Breast epithelium (tissue), 4 donors: Measurements from ENCODE around the gene MFN2. TPM values are rescaled to one million over a fixed set of nuclear protein-coding genes. Genes with fewer than 3 reads are reported as not detected.
A peak's percentile ranks its signal among the peaks of the same experiment; 100 is the strongest.

Experiments
- DNase-seq, 2 donors: peaks; one replicate each; pipeline ENCODE4 v3.0.0-alpha.2; 2019; ENCODE audit warnings: low spot score in 2 of 2
- H3K27ac ChIP-seq, 2 donors: fragments of 200-600 bp; sonication (generic) in 1 of 2; one replicate each; pipeline ENCODE4 v1.5.1; 2016 to 2019; ENCODE audit warnings: mild to moderate bottlenecking in 1 of 2
- H3K27me3 ChIP-seq, 2 donors: fragments of 200-600 bp; sonication (generic) in 1 of 2; one replicate each; pipeline versions ENCODE4 v1.5.1 to v1.6.0; 2017 to 2019; ENCODE audit warnings: control low read depth in 1 of 2, mild to moderate bottlenecking in 1 of 2
- H3K36me3 ChIP-seq: fragments of 200-600 bp; one replicate; pipeline ENCODE4 v1.5.1; 2019
- H3K4me1 ChIP-seq, 2 donors: fragments of 200-600 bp; sonication (generic); one replicate each; pipeline ENCODE4 v1.5.1; 2016 to 2019; ENCODE audit warnings: control low read depth in 1 of 2
- H3K4me3 ChIP-seq, 3 donors: fragments of 200-600 bp; sonication (generic); 1 replicate in 2 of 3; 2 replicates in 1 of 3; pipeline ENCODE4 v1.5.1; 2016 to 2019; ENCODE audit warnings: mild to moderate bottlenecking in 3 of 3, moderate library complexity in 2 of 3
- H3K9me3 ChIP-seq, 2 donors: fragments of 200-600 bp; sonication (generic) in 1 of 2; one replicate each; pipeline ENCODE4 v1.5.1; 2016 to 2019; ENCODE audit warnings: control low read depth in 1 of 2
- CTCF ChIP-seq, 3 donors: fragments of 450-650 bp; IDR thresholded peaks; one replicate each; pipeline ENCODE4 v1.5.1; 2016 to 2017; ENCODE audit warnings: antibody characterized with exemption in 3 of 3, mild to moderate bottlenecking in 3 of 3, moderate library complexity in 3 of 3
- POLR2A ChIP-seq: fragments of 450-650 bp; IDR thresholded peaks from one replicate; pipeline ENCODE4 v1.6.1; 2016; ENCODE audit warnings: antibody characterized with exemption, mild to moderate bottlenecking, moderate library complexity
- POLR2AphosphoS5 ChIP-seq, 3 donors: sonication (generic); formaldehyde crosslinking; IDR thresholded peaks; one replicate each; pipeline ENCODE4 v1.6.1; 2017; ENCODE audit warnings: antibody characterized with exemption in 3 of 3
- intact Hi-C: fragments of 100-400 bp; cut with DNase I; formaldehyde crosslinking; loops from one replicate; pipeline ENCODE4 v1.15.1; 2023; ENCODE audit warnings: low total_unique reads
- total RNA-seq, 3 donors: library from RNA; depleted of rRNA; stranded (reverse); fragments of >200 nt; gene quantifications; one replicate each; pipeline ENCODE4 v1.1.0, GENCODE V29; 2016

MFN2 gene
- total RNA-seq, 3 donors from 2014 or later: 51.4 to 64.9 (median 62.1) TPM

GRCh38 chr1:11955221-11955620, 25.0 kb upstream of the MFN2 start:
- no peaks in the 10 kb centered on the region for H3K4me1 ChIP-seq
- H3K36me3 ChIP-seq: no peaks in the 10 kb centered on the region
- TF ChIP-seq CTCF (IDR thresholded peaks at IDR 0.05) (no peak), POLR2A (no peak), POLR2AphosphoS5 (IDR thresholded peaks at IDR 0.05) (no peak)
- no peak overlapping the region for H3K4me3 ChIP-seq
- intact Hi-C loops: no loop called here
- no peak for DNase-seq
- no peak overlapping the region for H3K27ac ChIP-seq
- no peaks in the 10 kb centered on the region for H3K9me3 ChIP-seq
- no peaks in the 10 kb centered on the region for H3K27me3 ChIP-seq

DNA sequence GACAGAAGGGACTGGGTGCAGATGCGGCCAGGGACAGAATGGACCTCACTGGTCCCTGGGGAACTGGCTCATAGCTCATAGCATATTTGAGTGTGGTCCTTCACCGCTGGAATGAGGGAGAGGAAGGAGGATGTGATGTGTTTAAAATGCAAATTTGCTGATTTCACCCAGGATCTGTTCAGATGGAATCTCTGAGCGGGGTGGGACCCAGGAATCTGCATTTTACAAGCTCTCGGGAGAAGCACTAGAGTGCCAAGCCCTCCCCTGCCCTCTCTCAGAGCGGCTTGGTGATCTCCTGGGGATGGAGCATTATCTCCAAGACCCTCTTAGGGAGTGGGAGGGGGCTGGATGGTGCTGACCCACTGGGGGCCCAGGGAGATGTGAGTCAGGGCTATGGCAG, 22.8 kb upstream of the MFN2 start:
- Histone ChIP-seq H3K4me1 (no peaks in the 10 kb centered on the region), H3K9me3 (no peaks in the 10 kb centered on the region), H3K36me3 (no peaks in the 10 kb centered on the region), H3K27me3 (no peaks in the 10 kb centered on the region), H3K4me3 (no peak overlapping the region), H3K27ac (no peak overlapping the region)
- no peak for DNase-seq
- TF ChIP-seq POLR2AphosphoS5 (IDR thresholded peaks at IDR 0.05) (no peak), CTCF (IDR thresholded peaks at IDR 0.05) (no peak), POLR2A (no peak)
- intact Hi-C loops: no loop called here

- no peaks in the 10 kb centered on the region for H3K4me1 ChIP-seq
- TF ChIP-seq CTCF (IDR thresholded peaks at IDR 0.05) (no peak), POLR2A (no peak), POLR2AphosphoS5 (IDR thresholded peaks at IDR 0.05) (no peak)
- H3K27me3 ChIP-seq: no peaks in the 10 kb centered on the region
- H3K27ac ChIP-seq: no peak overlapping the region
- DNase-seq: no peak
- intact Hi-C loops: no loop called here
- no peak overlapping the region for H3K4me3 ChIP-seq
- H3K9me3 ChIP-seq: no peaks in the 10 kb centered on the region
- H3K36me3 ChIP-seq: no peaks in the 10 kb centered on the region
Observed at GRCh38 chr1:11957897-11958296, 22.3 kb upstream of the MFN2 start.

DNA sequence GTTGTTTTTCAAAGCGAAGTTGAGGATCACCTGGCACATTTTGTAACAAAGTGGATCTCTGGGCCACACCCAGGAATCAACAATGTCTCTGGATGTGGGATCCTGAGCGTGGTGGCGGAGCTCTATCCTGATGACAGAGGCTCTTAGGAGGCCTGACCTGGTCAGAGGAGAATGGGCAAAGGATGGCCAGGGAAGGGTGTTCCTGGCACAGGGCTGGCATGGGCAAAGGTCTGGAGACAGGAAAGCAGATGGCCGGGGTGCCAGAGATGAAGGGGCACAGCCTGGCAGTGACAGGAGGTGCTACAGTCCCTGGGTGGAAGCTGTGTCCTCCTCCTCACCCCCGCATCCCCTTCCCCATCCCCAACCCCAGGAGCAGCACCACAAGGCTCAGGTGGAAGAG, 20.0 kb upstream of the MFN2 start:
- intact Hi-C loops: no loop called here
- H3K4me1 ChIP-seq: no peaks in the 10 kb centered on the region
- TF ChIP-seq POLR2A (no peak), POLR2AphosphoS5 (IDR thresholded peaks at IDR 0.05) (no peak), CTCF (IDR thresholded peaks at IDR 0.05) (no peak)
- peak overlapping the region; percentile 58 for H3K27ac ChIP-seq
- no peaks in the 10 kb centered on the region for H3K9me3 ChIP-seq
- H3K4me3 ChIP-seq: no peak overlapping the region
- no peak for DNase-seq
- H3K36me3 ChIP-seq: peaks cover 4% of the 10 kb centered on the region
- no peaks in the 10 kb centered on the region for H3K27me3 ChIP-seq

DNA sequence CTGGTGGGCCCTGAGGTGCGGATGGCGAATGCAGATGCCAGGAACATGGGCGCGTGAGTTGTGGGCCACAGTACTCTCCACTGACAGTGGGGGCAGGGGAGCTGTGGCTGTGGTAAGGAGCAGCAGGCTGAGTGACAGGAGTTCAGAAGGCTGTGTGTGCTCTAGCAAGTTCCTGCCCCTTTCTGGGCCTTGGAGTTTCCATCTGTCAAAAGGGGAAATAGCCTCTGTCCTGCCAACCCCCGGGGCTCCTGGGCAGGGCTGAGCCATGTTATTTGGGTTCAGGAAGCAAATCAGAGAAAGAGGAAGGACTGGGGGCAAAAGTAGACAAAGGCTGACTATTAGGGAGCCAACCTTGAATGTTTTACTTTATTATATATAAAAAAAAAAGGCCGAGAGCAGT, 19.5 kb upstream of the MFN2 start:
- no peaks in the 10 kb centered on the region for H3K27me3 ChIP-seq
- no peaks in the 10 kb centered on the region for H3K9me3 ChIP-seq
- TF ChIP-seq POLR2A: no peak
- TF ChIP-seq CTCF (IDR thresholded peaks at IDR 0.05): no peak
- no peak for TF ChIP-seq POLR2AphosphoS5 (IDR thresholded peaks at IDR 0.05)
- H3K27ac ChIP-seq: peak overlapping the region; percentile 58
- DNase-seq: peak in 1 of 2 donors; percentile 24
- intact Hi-C loops: no loop called here
- peaks cover 8% of the 10 kb centered on the region for H3K36me3 ChIP-seq
- H3K4me3 ChIP-seq: no peak overlapping the region
- H3K4me1 ChIP-seq: no peaks in the 10 kb centered on the region
